Pancreas (tissue), 8 donors: Measurements from ENCODE around the gene ZNF426. TPM values are rescaled to one million over a fixed set of nuclear protein-coding genes. Genes with fewer than 3 reads are reported as not detected.

Experiments
- polyA plus RNA-seq, 2 donors: library from polyadenylated mRNA; stranded (reverse); fragments of 200-250 nt; gene quantifications; one replicate each; pipeline ENCODE4 v1.2.3, GENCODE V29; 2013
- total RNA-seq, 6 donors: library from RNA; stranded (reverse); fragmentation: NEBNext Ultra II Directional in 4 of 6; extraction: Animal tissue kit (Norgen Biotek cat#: 25700) in 4 of 6; gene quantifications; one replicate each; pipeline versions ENCODE4 v1.2.1 to v1.2.4, GENCODE V29; 2021 to 2023
- donor health status: healthy with polysubstance abuse.
- donor health status: DM: no; HTN: no; CAD: no; lungs with moderate emphysema.
- donor health status: DM: no; HTN: no; CAD: no.
- donor health status: Bipolar disorder and iron deficiency.
- donor health status: DM: yes; HTN: yes; CAD: no.
- donor health status: DM: no; HTN: no; CAD: no.
- donor health status: DM: no; HTN: no; CAD: no.
- donor health status: DM: yes; HTN: yes; CAD: no.

The ZNF426 gene
- total and polyA plus RNA-seq, 8 donors: 1.8 to 10.4 (median 5.2) TPM

Other genes starting within 250 kb of the ZNF426 start
- 1 to 10 TPM; 1.1 to 3.4 (median 1.7) TPM for gene ZNF699, start 228.8 kb downstream of the ZNF426 start, total RNA-seq
- 1 to 10 TPM in 1 of 2 donors, under 1 TPM in 1; 0.96 to 1.3 TPM for gene ZNF699, start 228.8 kb downstream of the ZNF426 start, polyA plus RNA-seq
- gene ZNF559, start 214.5 kb downstream of the ZNF426 start, total RNA-seq: 10 to 100 TPM in 1 of 6 donors, 1 to 10 TPM in 5; 3.2 to 13.0 (median 5.7) TPM
- gene ZNF559, start 214.5 kb downstream of the ZNF426 start, polyA plus RNA-seq: 10 to 100 TPM; 14.9 to 19.4 TPM
- 1 to 10 TPM in 1 of 6 donors, under 1 TPM in 4, not detected in 1; 0.32 to 2.0 (median 0.83) TPM for gene ZNF177, start 175.6 kb downstream of the ZNF426 start, total RNA-seq
- 1 to 10 TPM; 1.8 to 4.3 TPM for gene ZNF177, start 175.6 kb downstream of the ZNF426 start, polyA plus RNA-seq
- 10 to 100 TPM in 1 of 6 donors, 1 to 10 TPM in 5; 5.1 to 11.5 (median 8.1) TPM for gene ZNF266, start 103.1 kb downstream of the ZNF426 start, total RNA-seq
- gene ZNF266, start 103.1 kb downstream of the ZNF426 start, polyA plus RNA-seq: 10 to 100 TPM; 16.1 to 39.1 TPM
- gene ZNF560, start 40.0 kb downstream of the ZNF426 start, total RNA-seq: not detected
- gene ZNF560, start 40.0 kb downstream of the ZNF426 start, polyA plus RNA-seq: under 1 TPM in 1 of 2 donors, not detected in 1; 0.14 TPM
- gene ZNF121, start 45.9 kb upstream of the ZNF426 start, total RNA-seq: 10 to 100 TPM in 5 of 6 donors, 1 to 10 TPM in 1; 9.8 to 17.4 (median 11.1) TPM
- gene ZNF121, start 45.9 kb upstream of the ZNF426 start, polyA plus RNA-seq: 1 to 10 TPM; 5.4 to 5.6 TPM
- 10 to 100 TPM; 10.3 to 24.6 (median 17.8) TPM for gene ZNF561, start 82.6 kb upstream of the ZNF426 start, total RNA-seq
- gene ZNF561, start 82.6 kb upstream of the ZNF426 start, polyA plus RNA-seq: 10 to 100 TPM; 11.7 to 17.0 TPM
- gene ZNF562, start 136.5 kb upstream of the ZNF426 start, total RNA-seq: 10 to 100 TPM; 11.5 to 22.4 (median 13.5) TPM
- gene ZNF562, start 136.5 kb upstream of the ZNF426 start, polyA plus RNA-seq: 1 to 10 TPM; 3.9 to 4.2 TPM
- 10 to 100 TPM in 1 of 6 donors, 1 to 10 TPM in 5; 2.3 to 10.2 (median 4.0) TPM for gene ZNF846, start 230.1 kb upstream of the ZNF426 start, total RNA-seq
- 1 to 10 TPM; 5.1 to 6.1 TPM for gene ZNF846, start 230.1 kb upstream of the ZNF426 start, polyA plus RNA-seq